Measurements from ENCODE around the gene IGFN1.

- TF ChIP-seq YY1 (IDR thresholded peaks at IDR 0.05) (no peak), MAX (IDR thresholded peaks at IDR 0.05) (no peak), REST (IDR thresholded peaks at IDR 0.05) (peak; percentile 9)
Measured at GRCh38 chr1:201171063-201172036, 19.3 kb upstream of the IGFN1 start.
